ENCODE results near the gene CD300A. TPM values are rescaled to one million over a fixed set of nuclear protein-coding genes. Genes with fewer than 3 reads are reported as not detected.

The CD300A gene
- total and polyA plus RNA-seq, 2 donors (not counting 1 experiment from before 2014, with no cell fraction given), result 2.4 to 5.7 TPM

DNA sequence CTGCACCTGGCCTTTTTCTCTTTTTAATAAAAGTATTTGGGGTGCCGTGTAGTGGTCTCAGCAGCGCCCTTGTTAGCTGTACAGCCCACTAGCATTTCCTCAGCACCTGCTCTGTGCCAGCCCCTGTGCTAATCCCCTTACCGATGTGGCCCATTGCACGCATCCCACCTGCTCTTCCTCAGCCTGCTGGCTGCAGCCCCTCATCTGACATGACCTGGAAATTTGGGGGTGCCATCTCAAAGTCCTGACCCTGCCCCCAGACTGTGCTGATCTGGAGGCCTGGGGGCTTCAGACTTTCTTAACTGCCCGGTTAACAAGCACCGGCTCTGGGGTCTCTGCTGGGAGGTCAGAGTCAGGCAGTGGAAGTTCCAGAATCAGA is 24.2 kb upstream of the CD300A start:
- H3K4me2 ChIP-seq (replicated peaks; ENCODE audit: low read depth, low read length, poor library complexity, severe bottlenecking), result peak overlapping the region; percentile 82
- Mint-ChIP-seq H3K27me3 (peaks cover 3% of the 10 kb centered on the region), H3K4me1 (peaks cover 20% of the 10 kb centered on the region), H3K9me3 (ENCODE audit: insufficient read depth) (peaks cover 9% of the 10 kb centered on the region), H3K4me3 (peak overlapping the region; percentile 73), H3K27ac (no peak overlapping the region)
- no peak overlapping the region for H3K27ac ChIP-seq (ENCODE audit: low read length in 2 of 2)
- peak overlapping the region; percentile 60 for H2AFZ ChIP-seq (ENCODE audit: insufficient read depth, low read depth, low read length, poor library complexity, severe bottlenecking)
- no peak overlapping the region for H3K4me3 ChIP-seq (ENCODE audit: control extremely low read depth in 1 of 5, extremely low read depth in 1 of 5, insufficient read depth in 1 of 5, low read depth in 2 of 5, low read length in 4 of 5)
- H4K20me1 ChIP-seq (ENCODE audit: control insufficient read depth, insufficient read depth, low read length, poor library complexity, severe bottlenecking), result no peaks in the 10 kb centered on the region
- intact Hi-C loops (cut with micrococcal nuclease), result no loop called here
- CTCF ChIA-PET, result interaction anchor here (0.6 kb wide), 1 partner anchor 522 kb away, joined by 3 read pairs; no protein-coding TSS in a partner anchor
- peaks cover 3 to 43% (median 23%) of the 10 kb centered on the region in 3 donors for H3K9me3 ChIP-seq (ENCODE audit: control extremely low read depth in 1 of 3, control insufficient read depth in 2 of 3, insufficient read depth in 1 of 3, low read length in 2 of 3)
- TF ChIP-seq, protein P1, sequence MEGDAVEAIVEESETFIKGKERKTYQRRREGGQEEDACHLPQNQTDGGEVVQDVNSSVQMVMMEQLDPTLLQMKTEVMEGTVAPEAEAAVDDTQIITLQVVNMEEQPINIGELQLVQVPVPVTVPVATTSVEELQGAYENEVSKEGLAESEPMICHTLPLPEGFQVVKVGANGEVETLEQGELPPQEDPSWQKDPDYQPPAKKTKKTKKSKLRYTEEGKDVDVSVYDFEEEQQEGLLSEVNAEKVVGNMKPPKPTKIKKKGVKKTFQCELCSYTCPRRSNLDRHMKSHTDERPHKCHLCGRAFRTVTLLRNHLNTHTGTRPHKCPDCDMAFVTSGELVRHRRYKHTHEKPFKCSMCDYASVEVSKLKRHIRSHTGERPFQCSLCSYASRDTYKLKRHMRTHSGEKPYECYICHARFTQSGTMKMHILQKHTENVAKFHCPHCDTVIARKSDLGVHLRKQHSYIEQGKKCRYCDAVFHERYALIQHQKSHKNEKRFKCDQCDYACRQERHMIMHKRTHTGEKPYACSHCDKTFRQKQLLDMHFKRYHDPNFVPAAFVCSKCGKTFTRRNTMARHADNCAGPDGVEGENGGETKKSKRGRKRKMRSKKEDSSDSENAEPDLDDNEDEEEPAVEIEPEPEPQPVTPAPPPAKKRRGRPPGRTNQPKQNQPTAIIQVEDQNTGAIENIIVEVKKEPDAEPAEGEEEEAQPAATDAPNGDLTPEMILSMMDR (IDR thresholded peaks at IDR 0.05), result no peak
- TF ChIP-seq EZH2 (IDR thresholded peaks at IDR 0.05; ENCODE audit: borderline replicate concordance, insufficient read depth, low read depth, low read length, poor library complexity, severe bottlenecking), result no peak
- H3K79me2 ChIP-seq (ENCODE audit: control insufficient read depth, insufficient read depth, low read length), result no peaks in the 10 kb centered on the region
- H3K4me1 ChIP-seq (ENCODE audit: control insufficient read depth in 2 of 2, insufficient read depth in 2 of 2, low read length in 2 of 2), result peaks cover 15 to 30% of the 10 kb centered on the region in 2 donors
- no peaks in the 10 kb centered on the region for H3K36me3 ChIP-seq (replicated peaks in 1 of 2; ENCODE audit: control extremely low read depth in 1 of 2, control insufficient read depth in 1 of 2, extremely low read depth in 1 of 2, insufficient read depth in 2 of 2, low read length in 1 of 2)
- POLR2A ChIA-PET, result no interaction called here
- H3K27me3 ChIP-seq (replicated peaks in 1 of 4; ENCODE audit: control extremely low read depth in 1 of 4, control insufficient read depth in 3 of 4, insufficient read depth in 4 of 4, low read length in 3 of 4), result peaks cover 0 to 7% (median 0%) of the 10 kb centered on the region in 4 experiments
- DNase-seq, result no peak
- no peak for ATAC-seq (ENCODE audit: low read depth)
- 70% methylated on average over 4 of the region's 6 CpGs for WGBS (ENCODE audit: insufficient coverage)
- no peak overlapping the region for H3K9ac ChIP-seq (ENCODE audit: low read length)

DNA sequence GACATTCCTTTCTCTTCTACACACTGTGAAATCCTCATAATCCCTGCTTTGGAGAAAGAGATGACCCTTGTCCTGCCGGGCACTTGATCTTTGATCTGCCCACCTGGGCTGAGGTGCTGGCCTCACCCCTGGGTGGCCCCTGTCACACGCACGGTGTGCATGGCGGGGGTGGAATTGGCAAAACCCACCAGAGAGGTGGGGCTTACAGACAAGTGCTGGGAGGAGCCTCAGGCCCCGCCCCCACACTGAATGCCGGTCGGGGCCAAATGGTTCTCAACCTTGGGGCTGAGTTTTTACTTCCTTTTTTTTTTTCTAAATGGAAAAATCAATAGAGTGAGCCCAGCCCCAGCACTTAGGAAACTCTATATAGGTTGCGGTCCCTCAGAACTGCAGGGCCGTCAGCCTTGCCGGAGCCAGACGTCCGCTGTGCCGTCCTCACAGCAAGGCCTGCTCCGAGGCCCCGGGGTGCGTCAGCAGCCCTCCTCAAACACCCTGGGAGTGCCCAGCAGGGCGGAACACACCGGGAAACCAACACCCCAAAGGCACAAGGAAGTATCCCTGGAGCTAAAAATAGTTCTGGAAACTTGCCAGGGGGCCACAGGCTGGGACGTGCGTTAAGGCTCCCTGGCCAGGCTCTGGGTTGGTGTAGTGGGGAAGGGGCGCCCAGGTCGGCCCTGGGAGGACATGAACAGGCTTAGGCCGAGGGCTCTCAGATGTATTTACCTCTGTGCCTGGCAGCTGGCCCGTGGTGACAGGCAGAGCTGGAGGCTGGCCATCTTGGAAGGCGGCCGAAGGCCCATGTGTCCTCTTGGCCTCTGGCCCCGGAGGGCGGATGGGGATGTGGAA is 23.5 kb upstream of the CD300A start:
- no peaks in the 10 kb centered on the region for H3K36me3 ChIP-seq (replicated peaks in 1 of 2; ENCODE audit: control extremely low read depth in 1 of 2, control insufficient read depth in 1 of 2, extremely low read depth in 1 of 2, insufficient read depth in 2 of 2, low read length in 1 of 2)
- peak overlapping the region in 1 of 2 donors; percentile 36 for H3K27ac ChIP-seq (ENCODE audit: low read length in 2 of 2)
- no peak for TF ChIP-seq EZH2 (IDR thresholded peaks at IDR 0.05; ENCODE audit: borderline replicate concordance, insufficient read depth, low read depth, low read length, poor library complexity, severe bottlenecking)
- TF ChIP-seq, protein P1 (IDR thresholded peaks at IDR 0.05), result no peak
- peaks cover 4% of the 10 kb centered on the region for H3K9me3 Mint-ChIP-seq (ENCODE audit: insufficient read depth)
- H3K27me3 Mint-ChIP-seq, result peaks cover 9% of the 10 kb centered on the region
- peaks cover 15 to 30% of the 10 kb centered on the region in 2 donors for H3K4me1 ChIP-seq (ENCODE audit: control insufficient read depth in 2 of 2, insufficient read depth in 2 of 2, low read length in 2 of 2)
- peak overlapping the region; percentile 52 for H3K9ac ChIP-seq (ENCODE audit: low read length)
- H3K4me1 Mint-ChIP-seq, result peaks cover 20% of the 10 kb centered on the region
- DNase-seq (peak; percentile 77), ATAC-seq (ENCODE audit: low read depth) (peak; percentile 86)
- H3K27me3 ChIP-seq (replicated peaks in 1 of 4; ENCODE audit: control extremely low read depth in 1 of 4, control insufficient read depth in 3 of 4, insufficient read depth in 4 of 4, low read length in 3 of 4), result peaks cover 0 to 7% (median 0%) of the 10 kb centered on the region in 4 experiments
- H3K27ac Mint-ChIP-seq, result peak overlapping the region; percentile 56
- H2AFZ ChIP-seq (ENCODE audit: insufficient read depth, low read depth, low read length, poor library complexity, severe bottlenecking), result peak overlapping the region; percentile 60
- peaks cover 0 to 39% (median 17%) of the 10 kb centered on the region in 3 donors for H3K9me3 ChIP-seq (ENCODE audit: control extremely low read depth in 1 of 3, control insufficient read depth in 2 of 3, insufficient read depth in 1 of 3, low read length in 2 of 3)
- H4K20me1 ChIP-seq (ENCODE audit: control insufficient read depth, insufficient read depth, low read length, poor library complexity, severe bottlenecking), result no peaks in the 10 kb centered on the region
- intact Hi-C loops (cut with micrococcal nuclease), result no loop called here
- peak overlapping the region; percentile 82 for H3K4me2 ChIP-seq (replicated peaks; ENCODE audit: low read depth, low read length, poor library complexity, severe bottlenecking)
- peak overlapping the region in 4 of 5 experiments; percentile 6 to 47 (median 38) for H3K4me3 ChIP-seq (ENCODE audit: control extremely low read depth in 1 of 5, extremely low read depth in 1 of 5, insufficient read depth in 1 of 5, low read depth in 2 of 5, low read length in 4 of 5)
- ChIA-PET POLR2A (interaction anchor here (0.7 kb wide), 1 partner anchor 21 kb away, joined by 3 read pairs; no protein-coding TSS in a partner anchor), CTCF (interaction anchor here (2.9 to 3.4 kb wide), 2 partner anchors 10 to 13 kb away, joined by 13 to 25 read pairs; no protein-coding TSS in a partner anchor)
- H3K79me2 ChIP-seq (ENCODE audit: control insufficient read depth, insufficient read depth, low read length), result no peaks in the 10 kb centered on the region
- 18% methylated on average over 24 of the region's 28 CpGs for WGBS (ENCODE audit: insufficient coverage)
- H3K4me3 Mint-ChIP-seq, result peak overlapping the region; percentile 73

Measured in B cell (primary cell).